HTR-8/SVneo (cell line): ENCODE results near the gene FHL2.
"Not testable (repeated sequence)": the region's sequence is repeated elsewhere in the genome, so short reads cannot be mapped to it uniquely, and the experiment has no call there.

ENCODE experiments used
- DNase-seq: peaks from one replicate; pipeline ENCODE4 v3.0.0; 2011; ENCODE audit warnings: low spot score, mixed read lengths; ENCODE audit not compliant: insufficient read length
- FAIRE-seq: peaks from 2 replicates; lab custom pipeline; 2011; peaks lifted over from hg19 to GRCh38; lab: Jason Lieb, UNC

The FHL2 gene

DNA sequence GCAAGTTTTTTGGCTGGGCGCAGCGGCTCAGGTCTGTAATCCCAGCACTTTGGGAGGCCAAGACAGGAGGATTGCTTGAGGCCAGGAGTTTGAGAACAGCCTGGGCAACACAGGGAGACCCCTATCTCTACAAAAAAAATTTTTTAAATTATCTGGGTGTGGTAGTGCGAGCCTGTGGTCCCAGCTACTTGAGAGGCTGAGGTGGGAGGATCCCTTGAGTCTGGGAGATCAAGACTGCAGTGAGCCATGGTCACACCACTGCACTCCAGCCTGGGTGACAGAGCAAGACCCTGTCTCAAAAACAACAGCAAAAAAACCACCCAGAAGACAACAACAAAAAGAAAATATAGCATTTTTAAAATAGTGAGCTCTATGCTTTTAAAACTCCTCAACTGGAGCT is 71.6 kb downstream of the FHL2 start:
- DNase-seq, FAIRE-seq: not testable (repeated sequence)

DNA sequence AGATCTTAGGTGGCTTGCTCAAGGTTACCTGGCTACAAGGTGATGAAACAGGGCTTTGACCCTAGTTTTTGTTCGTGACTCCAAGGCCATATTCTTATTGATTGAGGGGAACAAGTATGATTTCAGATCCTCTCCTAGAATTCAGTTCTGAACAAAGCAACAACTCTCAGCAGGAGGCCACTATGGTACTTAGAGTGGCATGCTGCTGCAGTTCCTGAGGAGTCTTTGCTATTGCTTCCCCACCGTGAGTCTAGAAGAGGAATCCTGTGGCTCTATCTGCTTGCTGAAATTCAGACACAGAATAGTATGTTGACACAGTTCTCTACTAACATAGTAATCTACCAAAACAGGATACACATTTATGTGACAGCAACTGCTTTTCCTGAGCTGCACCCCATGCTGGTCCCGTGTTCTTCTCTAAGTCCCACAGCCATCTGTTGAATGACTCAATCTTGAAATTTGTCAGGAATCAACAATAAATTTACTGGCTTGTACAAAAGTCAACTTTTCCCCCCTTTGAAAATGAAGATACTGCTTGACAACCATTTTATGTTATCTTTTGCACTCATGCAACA is 73.4 kb downstream of the FHL2 start:
- DNase-seq (no peak), FAIRE-seq (no peak)

DNA sequence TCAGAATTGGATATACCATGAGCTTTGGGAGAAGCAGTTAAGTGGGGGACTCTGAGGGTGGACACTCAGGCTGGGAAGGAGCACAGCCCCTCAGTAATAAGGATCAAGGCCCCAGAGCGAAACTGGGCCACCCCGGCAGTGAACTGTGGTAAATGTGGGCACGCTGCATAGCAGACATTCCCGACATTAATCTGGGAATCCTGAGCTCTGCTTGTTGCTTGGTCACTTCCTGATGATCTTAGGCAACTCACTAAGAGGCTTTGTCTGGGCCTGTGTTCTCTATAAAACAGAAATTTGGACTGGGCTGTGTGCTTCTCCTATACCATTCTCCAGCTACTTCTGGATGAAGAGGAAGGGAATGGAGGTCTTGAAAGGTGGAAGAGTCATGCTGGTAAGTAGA is 74.1 kb downstream of the FHL2 start:
- FAIRE-seq = no peak
- peak; percentile 72 for DNase-seq

DNA sequence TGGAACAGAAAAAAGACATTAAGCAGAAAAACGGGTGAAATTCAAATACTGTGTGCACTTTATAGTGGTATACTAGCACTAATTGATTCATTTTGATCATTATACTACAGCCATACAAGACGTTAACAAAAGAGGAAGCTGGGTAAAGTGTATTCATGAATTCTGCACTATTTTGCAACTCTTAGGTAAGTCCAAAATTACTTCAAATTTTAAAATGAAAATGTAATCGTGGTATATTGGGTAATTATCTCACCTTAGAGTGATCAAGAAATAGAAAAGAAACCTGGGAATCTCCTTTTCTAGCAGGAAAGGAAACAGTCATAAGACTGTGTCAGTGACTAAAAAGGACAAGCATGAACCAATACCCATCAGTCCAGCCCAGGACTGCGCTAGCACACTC is 74.8 kb downstream of the FHL2 start:
- FAIRE-seq = no peak
- DNase-seq = no peak

DNA sequence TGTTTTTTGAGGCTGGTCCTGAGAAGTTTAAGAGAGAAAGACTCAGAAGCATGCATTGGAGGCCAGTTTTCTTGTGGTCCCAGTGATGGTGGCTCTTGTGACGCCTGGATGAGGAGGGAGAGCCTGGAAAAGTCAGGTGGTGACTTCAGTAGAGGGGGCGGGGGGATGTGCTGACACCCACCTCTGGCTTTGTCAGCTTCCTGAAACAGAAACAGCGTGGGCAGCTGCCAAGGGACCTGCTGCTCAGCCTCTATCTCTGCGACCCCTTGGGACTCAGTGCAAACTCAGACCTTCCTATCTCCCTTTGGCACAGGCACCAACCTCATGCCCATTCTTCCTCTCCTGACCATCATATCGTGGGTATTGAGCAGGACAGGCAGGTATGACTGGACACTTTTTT is 75.7 kb downstream of the FHL2 start:
- no peak for FAIRE-seq
- no peak for DNase-seq

DNA sequence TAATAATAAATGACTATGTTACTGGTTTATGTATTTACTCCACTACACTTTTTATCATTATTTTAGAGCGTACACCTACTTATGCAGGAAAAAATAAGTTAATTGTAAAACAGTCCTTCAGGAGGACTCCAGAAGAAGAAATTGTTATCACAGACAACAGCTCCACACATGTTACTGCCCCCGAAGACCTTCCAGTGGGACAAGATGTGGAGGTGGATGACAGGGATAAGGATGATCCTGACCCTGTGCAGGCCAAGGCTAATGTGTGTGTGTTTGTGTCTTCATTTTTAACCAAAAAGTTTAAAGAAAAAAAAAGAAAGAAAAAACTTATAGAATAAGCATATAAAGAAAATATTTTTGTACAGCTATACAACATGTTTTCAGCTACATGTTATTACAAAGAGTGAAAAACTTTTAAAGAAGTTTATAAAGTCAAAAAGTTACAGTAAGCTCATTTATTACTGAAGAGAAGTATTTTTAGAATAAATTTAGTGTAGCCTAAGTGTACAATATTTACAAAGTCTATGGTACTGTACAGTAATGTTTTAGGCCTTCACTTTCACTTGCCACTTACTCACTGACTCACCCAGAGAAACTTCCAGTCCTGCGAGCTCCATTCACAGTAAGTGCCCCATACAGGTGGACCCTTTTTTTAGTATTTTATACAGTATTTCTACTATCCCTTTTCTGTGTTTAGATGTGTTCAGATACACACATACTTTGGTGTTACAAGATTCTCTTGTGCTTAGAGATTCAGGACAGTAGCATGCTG is 76.8 kb downstream of the FHL2 start:
- FAIRE-seq = peak; percentile 23
- no peak for DNase-seq

DNA sequence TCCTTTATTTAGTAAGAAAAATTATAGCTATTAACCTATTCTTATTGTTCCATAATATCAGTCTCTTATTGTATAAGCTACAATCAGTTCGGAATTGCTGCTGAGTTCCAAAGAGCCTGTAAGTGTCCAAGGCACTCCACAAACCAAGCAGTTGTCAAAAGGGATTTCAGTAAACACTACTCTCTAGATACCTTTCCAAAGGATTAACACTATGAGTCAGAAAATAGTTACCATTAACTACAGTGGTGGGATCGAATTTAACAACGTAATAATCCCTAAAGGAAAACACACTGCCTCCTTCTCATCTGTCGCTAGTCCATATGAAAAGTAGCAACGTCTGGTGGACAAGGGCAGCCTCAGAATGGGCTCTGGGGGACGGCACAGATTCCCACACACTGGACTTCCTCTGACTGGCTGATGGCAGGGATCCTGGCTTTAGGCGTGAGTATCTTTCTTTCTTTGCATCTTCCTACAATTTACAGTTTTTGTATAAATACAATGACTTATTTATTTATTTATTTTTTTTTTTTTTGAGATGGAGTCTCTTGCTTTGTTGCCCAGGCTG is 78.1 kb downstream of the FHL2 start:
- DNase-seq (peak; percentile 26), FAIRE-seq (no peak)

DNA sequence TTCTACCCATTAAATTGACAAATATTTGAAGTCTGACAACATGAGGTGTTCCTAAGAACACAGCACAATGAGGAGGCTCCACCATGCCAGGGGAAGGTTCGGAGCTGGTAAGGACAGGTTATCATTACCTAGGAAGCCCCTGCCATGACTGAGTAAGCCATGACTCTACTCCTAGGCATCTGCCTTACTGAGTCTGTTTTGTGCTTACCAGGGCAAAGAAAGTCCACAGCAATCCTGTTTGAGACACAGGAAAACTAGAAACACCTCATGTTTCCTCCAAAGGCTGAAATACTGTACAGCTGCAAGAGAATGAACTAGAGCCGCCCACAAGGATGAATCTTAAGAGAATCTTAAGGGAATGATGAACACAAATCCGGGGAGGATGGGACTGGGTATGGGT is 80.9 kb downstream of the FHL2 start:
- DNase-seq (no peak), FAIRE-seq (no peak)

DNA sequence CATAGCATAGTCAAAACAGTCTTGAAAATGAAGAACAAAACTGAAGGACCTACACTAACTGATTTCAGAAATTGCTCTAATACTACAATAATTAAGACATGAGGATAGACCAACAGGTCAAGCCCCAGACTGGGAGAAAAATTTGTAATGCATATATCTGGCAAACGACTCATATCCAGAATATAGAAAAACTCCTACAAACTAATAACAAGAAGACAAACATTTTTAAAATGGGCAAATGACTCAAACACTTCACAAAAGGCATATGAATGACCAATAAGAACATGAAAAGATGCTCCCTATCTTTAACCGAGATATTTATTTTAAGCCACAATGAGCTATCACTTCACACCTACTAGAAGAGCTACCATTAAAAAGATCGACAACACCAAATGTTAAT is 83.5 kb downstream of the FHL2 start:
- FAIRE-seq (no peak), DNase-seq (no peak)

DNA sequence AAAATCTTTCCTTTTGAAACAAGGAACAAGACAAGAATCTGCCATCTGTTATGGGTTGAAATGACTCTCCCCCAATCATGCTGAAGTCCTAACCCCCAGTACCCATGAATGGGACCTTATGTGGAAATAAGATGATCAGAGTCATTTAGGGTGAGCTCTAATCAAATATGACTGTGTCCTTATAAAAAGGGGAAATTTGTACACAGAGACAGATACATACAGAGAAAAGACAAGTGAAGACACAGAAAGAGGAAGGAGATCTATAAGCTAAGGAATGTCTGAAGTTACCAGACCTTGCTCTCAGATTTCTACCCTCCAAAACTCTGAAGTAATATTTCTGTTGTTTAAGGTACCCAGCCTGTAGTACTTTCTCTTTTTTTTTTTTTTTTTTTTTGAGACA is 85.0 kb downstream of the FHL2 start:
- FAIRE-seq = no peak
- DNase-seq = no peak
